ENCODE results near the gene ELAC1. TPM values are rescaled to one million over a fixed set of nuclear protein-coding genes. Genes with fewer than 3 reads are reported as not detected.
"Not testable (repeated sequence)": the region's sequence is repeated elsewhere in the genome, so short reads cannot be mapped to it uniquely, and the experiment has no call there.

The ELAC1 gene
- total RNA-seq, 4 donors from 2014 or later = 1.6 to 13.7 (median 4.0) TPM

- ATAC-seq (no peak), DNase-seq (no peak)
- Histone ChIP-seq H3K9me3 (no peaks in the 10 kb centered on the region), H3K4me1 (no peaks in the 10 kb centered on the region), H3K27ac (no peak overlapping the region), H3K36me3 (peaks cover 0 to 15% of the 10 kb centered on the region in 2 donors), H3K27me3 (no peaks in the 10 kb centered on the region), H3K4me3 (no peak overlapping the region)
- TF ChIP-seq CTCF (IDR thresholded peaks at IDR 0.05 in 4 of 5, conservative IDR thresholded peaks at IDR 0.05 in 1 of 5) (no peak), POLR2A (IDR thresholded peaks at IDR 0.05) (no peak)
- in situ Hi-C loops (cut with MboI; ENCODE audit: low sequenced_read_pairs in 4 of 4) = no loop called here
- intact Hi-C loops (cut with DNase I; ENCODE audit: low total_unique reads) = loop anchor here (10.0 kb wide), 1 partner anchor 58 kb away; no protein-coding TSS in a partner anchor
Measured at GRCh38 chr18:50937183-50937582, 30.7 kb upstream of the ELAC1 start.

DNA sequence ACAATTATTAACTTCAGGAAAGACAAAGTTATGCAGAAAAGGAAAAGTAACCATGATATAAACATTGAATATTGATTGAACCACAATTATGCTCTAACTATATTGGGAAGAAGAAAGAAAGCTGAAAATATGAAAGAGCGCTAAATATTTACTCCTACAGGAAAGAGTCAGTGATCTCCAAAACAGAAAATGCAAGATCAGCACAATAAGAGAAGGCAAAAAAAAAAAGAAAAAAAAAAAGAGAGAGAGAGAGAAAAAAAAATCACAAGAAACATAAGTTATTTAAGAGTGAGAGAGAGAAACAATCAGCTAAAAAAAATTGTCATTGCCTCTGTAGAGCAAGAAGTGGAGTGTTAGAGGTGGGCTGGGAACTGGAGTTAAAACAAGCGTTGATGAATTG is 28.9 kb upstream of the ELAC1 start:
- ATAC-seq = no peak
- Histone ChIP-seq H3K27ac (no peak overlapping the region), H3K36me3 (peaks cover 0 to 9% of the 10 kb centered on the region in 2 donors), H3K4me1 (no peaks in the 10 kb centered on the region), H3K4me3 (no peak overlapping the region), H3K9me3 (no peaks in the 10 kb centered on the region), H3K27me3 (no peaks in the 10 kb centered on the region)
- in situ Hi-C loops (cut with MboI; ENCODE audit: low sequenced_read_pairs in 4 of 4) (no loop called here), intact Hi-C loops (cut with DNase I; ENCODE audit: low total_unique reads) (loop anchor here (10.0 kb wide), 1 partner anchor 56 kb away; no protein-coding TSS in a partner anchor)
- no peak for DNase-seq
- no peak for TF ChIP-seq CTCF (IDR thresholded peaks at IDR 0.05 in 4 of 5, conservative IDR thresholded peaks at IDR 0.05 in 1 of 5)
- TF ChIP-seq POLR2A (IDR thresholded peaks at IDR 0.05) = no peak

GRCh38 chr18:50944245-50944932 is 23.5 kb upstream of the ELAC1 start:
- no peak overlapping the region for H3K27ac ChIP-seq
- ATAC-seq (peak; percentile 42 to 70), DNase-seq (no peak)
- intact Hi-C loops (cut with DNase I; ENCODE audit: low total_unique reads) (no loop called here), in situ Hi-C loops (cut with MboI; ENCODE audit: low sequenced_read_pairs in 4 of 4) (no loop called here)
- H3K9me3 ChIP-seq = no peaks in the 10 kb centered on the region
- no peaks in the 10 kb centered on the region for H3K27me3 ChIP-seq
- H3K36me3 ChIP-seq = peaks cover 0 to 21% of the 10 kb centered on the region in 2 donors
- TF ChIP-seq CTCF (IDR thresholded peaks at IDR 0.05 in 4 of 5, conservative IDR thresholded peaks at IDR 0.05 in 1 of 5) (no peak), POLR2A (IDR thresholded peaks at IDR 0.05) (no peak)
- H3K4me3 ChIP-seq = no peak overlapping the region
- H3K4me1 ChIP-seq = no peaks in the 10 kb centered on the region

DNA sequence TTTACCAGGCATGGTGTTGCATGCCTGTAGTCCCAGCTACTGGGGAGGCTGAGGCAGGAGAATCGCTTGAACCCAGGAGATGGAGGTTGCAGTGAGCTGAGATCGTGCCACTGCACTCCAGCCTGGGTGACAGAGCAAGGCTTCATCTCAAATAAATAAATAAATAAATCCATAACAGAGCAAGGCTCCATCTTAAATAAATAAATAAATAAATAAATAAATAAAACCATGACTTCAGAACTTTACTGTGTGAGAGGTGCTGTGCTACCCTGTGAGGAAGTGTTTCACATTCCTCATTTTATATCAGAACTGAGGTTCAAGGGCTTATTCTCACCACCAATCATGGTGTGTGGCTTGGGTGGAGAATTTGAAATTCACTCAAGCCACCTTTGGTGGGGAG is 21.9 kb upstream of the ELAC1 start:
- H3K4me1 ChIP-seq; H3K4me3 ChIP-seq; intact Hi-C loops (cut with DNase I; ENCODE audit: low total_unique reads); DNase-seq; H3K27ac ChIP-seq; in situ Hi-C loops (cut with MboI; ENCODE audit: low sequenced_read_pairs in 4 of 4); ATAC-seq; H3K9me3 ChIP-seq; H3K27me3 ChIP-seq: not testable (repeated sequence)
- H3K36me3 ChIP-seq = peaks cover 0 to 13% of the 10 kb centered on the region in 2 donors

DNA sequence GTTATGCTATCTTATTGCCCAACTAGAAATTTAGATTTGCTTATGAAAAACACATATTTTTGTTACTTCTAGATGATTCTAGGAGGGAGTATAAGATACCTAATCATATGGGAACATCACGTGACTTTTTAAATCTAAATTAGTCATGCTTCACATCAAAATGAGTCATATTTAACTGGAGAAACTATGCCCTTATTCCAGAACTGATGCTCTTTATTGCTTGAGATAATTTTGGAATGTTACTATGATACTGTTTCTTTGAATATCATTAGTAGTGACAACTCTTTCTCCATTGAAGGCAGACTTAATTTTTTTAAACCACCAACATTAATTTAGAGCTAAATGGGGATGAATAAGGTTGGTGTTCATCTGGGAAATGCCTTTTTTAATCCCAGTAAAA is 19.9 kb upstream of the ELAC1 start:
- intact Hi-C loops (cut with DNase I; ENCODE audit: low total_unique reads) (no loop called here), in situ Hi-C loops (cut with MboI; ENCODE audit: low sequenced_read_pairs in 4 of 4) (no loop called here)
- Histone ChIP-seq H3K4me3 (no peak overlapping the region), H3K4me1 (no peaks in the 10 kb centered on the region), H3K9me3 (no peaks in the 10 kb centered on the region), H3K27ac (no peak overlapping the region), H3K36me3 (peaks cover 0 to 12% of the 10 kb centered on the region in 2 donors), H3K27me3 (no peaks in the 10 kb centered on the region)
- no peak for ATAC-seq
- DNase-seq = no peak
- TF ChIP-seq POLR2A (IDR thresholded peaks at IDR 0.05) (no peak), CTCF (IDR thresholded peaks at IDR 0.05 in 4 of 5, conservative IDR thresholded peaks at IDR 0.05 in 1 of 5) (no peak)
